Cardiac fibroblast (primary cell): ENCODE measurements around the gene CSH2.
A peak's percentile ranks its signal among the peaks of the same experiment; 100 is the strongest.
"Not testable (repeated sequence)": the region's sequence is repeated elsewhere in the genome, so short reads cannot be mapped to it uniquely, and the experiment has no call there.

Source experiments
- DNase-seq, 2 donors: peaks; one replicate each; pipeline versions ENCODE4 v3.0.0 to v3.0.0-alpha.2; 2010; ENCODE audit warnings: low read depth in 2 of 2
- H3K4me3 ChIP-seq, 2 donors: replicated peaks in 1 of 2; 1 replicate in 1 of 2; 2 replicates in 1 of 2; pipeline ENCODE4 v1.5.1; 2011; ENCODE audit warnings: low read depth in 2 of 2, low read length in 2 of 2, mild to moderate bottlenecking in 2 of 2, moderate library complexity in 1 of 2
- TF ChIP-seq, protein P1 (sequence below): IDR thresholded peaks from one replicate; pipeline ENCODE4 v1.5.1; 2011; ENCODE audit warnings: low read depth, mild to moderate bottlenecking, low read length, inconsistent platforms

CSH2 gene

GRCh38 chr17:63871646-63872365 lies 1.7 kb downstream of the CSH2 start:
- not testable (repeated sequence) for DNase-seq, H3K4me3 ChIP-seq

DNA sequence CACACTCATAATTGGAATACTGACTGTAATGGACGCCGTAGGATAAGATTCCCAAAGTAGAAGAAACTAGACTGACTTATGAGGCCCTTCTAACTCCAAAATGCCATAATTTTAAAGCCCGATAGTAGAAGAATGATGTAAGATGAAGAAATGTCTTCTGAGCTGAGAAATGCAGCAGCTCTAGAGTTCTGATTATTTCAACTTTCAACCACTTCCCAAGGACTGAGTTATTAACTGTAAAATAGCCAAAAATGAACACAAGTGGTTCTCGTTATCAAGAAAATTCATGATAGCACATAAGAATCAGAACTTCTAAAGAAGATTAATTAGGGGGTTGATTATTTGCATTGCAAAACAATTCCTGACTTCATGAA lies 3.2 kb downstream of the CSH2 start:
- not testable (repeated sequence) for H3K4me3 ChIP-seq, DNase-seq

DNA sequence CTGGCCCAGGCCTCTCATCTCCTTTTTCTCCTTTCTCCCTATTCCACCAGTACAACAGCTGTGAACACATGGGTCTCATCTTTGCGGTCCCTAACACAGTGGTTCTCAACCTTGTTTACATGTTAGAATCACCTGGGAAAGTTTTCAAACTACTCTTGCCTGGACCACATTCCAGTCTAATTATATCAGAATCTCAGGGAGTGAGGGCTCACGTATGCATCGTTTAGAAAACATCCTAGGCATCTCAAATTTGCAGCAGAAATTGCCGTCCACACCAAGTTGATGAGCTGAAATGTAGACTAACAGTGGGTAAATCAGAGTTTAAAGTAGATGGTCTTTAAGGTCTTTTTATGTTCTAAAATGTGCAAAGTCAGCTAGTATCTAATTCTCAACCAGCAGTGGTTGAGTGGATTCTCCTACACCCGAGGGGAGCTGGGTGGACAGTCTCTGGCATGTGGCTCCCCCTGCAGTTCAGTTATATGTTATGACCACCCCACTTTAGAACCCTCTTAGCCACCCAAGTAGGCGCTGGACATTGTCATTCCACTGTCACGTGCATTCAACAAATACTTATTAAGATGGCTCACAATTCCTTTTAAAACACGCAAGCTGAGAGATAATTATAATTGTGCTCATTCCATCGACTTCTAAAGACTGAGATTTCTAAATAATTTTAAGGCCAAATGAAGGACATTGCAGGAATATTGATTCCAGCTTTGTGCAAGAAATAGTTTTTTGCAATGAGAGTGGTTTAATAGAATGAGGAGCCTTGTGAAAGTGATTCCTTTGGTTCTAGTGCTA lies 3.8 kb downstream of the CSH2 start:
- not testable (repeated sequence) for H3K4me3 ChIP-seq
- peak in 1 of 2 donors; percentile 12 for DNase-seq
- TF ChIP-seq, protein P1, sequence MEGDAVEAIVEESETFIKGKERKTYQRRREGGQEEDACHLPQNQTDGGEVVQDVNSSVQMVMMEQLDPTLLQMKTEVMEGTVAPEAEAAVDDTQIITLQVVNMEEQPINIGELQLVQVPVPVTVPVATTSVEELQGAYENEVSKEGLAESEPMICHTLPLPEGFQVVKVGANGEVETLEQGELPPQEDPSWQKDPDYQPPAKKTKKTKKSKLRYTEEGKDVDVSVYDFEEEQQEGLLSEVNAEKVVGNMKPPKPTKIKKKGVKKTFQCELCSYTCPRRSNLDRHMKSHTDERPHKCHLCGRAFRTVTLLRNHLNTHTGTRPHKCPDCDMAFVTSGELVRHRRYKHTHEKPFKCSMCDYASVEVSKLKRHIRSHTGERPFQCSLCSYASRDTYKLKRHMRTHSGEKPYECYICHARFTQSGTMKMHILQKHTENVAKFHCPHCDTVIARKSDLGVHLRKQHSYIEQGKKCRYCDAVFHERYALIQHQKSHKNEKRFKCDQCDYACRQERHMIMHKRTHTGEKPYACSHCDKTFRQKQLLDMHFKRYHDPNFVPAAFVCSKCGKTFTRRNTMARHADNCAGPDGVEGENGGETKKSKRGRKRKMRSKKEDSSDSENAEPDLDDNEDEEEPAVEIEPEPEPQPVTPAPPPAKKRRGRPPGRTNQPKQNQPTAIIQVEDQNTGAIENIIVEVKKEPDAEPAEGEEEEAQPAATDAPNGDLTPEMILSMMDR = peak; percentile 3

DNA sequence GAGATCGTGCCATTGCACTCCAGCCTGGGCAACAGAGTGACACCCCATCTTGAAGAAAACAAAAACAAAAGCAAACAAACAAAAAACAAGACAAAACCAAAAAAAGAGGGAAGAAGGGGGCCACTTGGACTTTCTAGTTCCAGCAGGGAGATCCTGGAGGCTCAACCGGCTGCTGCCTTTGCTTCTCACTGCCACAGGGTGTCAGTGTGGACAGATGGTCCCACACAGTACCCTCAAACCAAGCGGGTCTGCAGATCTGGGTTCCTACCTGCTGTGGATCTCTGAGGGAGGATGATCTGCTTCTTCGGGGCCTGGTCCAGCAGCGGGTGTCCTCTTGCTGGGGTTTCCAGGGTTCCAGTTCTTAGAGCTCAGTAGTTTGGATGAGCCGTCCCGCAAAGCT lies 6.9 kb downstream of the CSH2 start:
- H3K4me3 ChIP-seq, DNase-seq: not testable (repeated sequence)
- TF ChIP-seq, protein P1 = peak; percentile 27

- no peak overlapping the region for H3K4me3 ChIP-seq
- no peak for DNase-seq
- TF ChIP-seq, protein P1 = no peak
Observed at GRCh38 chr17:63859257-63859656, 14.2 kb downstream of the CSH2 start.

GRCh38 chr17:63856425-63856824 lies 17.1 kb downstream of the CSH2 start:
- DNase-seq = not testable (repeated sequence)

DNA sequence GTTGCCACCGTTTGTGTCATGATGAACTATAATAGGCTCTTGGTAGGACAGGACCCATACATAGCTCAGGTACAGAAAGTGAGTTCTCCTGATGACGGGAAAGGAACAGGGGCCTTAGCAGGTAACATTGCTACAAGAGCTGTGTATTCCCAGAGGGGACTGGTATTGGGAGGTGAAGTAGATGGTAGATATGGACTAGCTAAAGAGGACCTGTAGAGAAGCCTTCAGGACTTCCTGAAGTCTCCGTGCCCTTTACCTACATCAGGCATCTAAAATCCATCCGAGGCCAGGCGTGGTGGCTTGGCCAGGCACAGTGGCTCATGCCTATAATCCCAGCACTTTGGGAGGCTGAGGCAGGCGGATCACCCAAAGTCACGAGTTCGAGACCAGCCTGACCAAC lies 18.3 kb downstream of the CSH2 start:
- TF ChIP-seq, protein P1 = no peak
- DNase-seq = no peak
- H3K4me3 ChIP-seq = no peak overlapping the region

More at GRCh38 chr17:63856425-63856824, 17.1 kb downstream of the CSH2 start:
- H3K4me3 ChIP-seq = not testable (repeated sequence)

- DNase-seq = no peak
- no peak overlapping the region for H3K4me3 ChIP-seq
- TF ChIP-seq, protein P1 = no peak
Observed at GRCh38 chr17:63854709-63855108, 18.8 kb downstream of the CSH2 start.
